C4-2B (cell line): Measurements from ENCODE around the gene ADD1.

ENCODE experiments used
- H3K27ac ChIP-seq: fragments of 450-650 bp; 2 replicates; pipeline ENCODE4 v1.5.1; 2017
- ZFX ChIP-seq: fragments of 450-650 bp; IDR thresholded peaks from 2 replicates; pipeline ENCODE4 v1.6.1; 2017
- TF ChIP-seq, protein P1 (sequence below): fragments of 450-650 bp; conservative IDR thresholded peaks from 2 replicates; pipeline ENCODE4 v1.5.1; 2017; ENCODE audit warnings: mild to moderate bottlenecking

Gene ADD1

DNA sequence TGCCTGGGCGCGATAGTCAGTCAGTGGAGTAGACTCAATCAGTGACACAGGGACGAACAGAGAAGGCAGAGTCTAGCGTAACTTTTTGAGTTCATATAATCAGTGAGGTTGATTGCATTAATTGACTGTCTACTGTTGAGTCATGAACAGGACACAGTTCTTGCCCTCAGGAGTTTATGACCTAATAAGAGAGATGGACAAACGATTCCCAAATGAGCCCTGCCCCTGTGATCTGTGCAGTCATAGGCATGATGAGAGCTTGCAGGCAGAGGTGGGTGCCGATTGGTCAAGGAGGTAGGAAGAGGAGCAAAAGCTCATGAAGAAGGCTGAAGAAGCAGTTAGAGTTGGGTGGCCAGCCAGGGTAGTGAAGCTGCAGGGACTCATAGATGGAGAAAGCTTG is 57.1 kb downstream of the ADD1 start:
- TF ChIP-seq, protein P1, sequence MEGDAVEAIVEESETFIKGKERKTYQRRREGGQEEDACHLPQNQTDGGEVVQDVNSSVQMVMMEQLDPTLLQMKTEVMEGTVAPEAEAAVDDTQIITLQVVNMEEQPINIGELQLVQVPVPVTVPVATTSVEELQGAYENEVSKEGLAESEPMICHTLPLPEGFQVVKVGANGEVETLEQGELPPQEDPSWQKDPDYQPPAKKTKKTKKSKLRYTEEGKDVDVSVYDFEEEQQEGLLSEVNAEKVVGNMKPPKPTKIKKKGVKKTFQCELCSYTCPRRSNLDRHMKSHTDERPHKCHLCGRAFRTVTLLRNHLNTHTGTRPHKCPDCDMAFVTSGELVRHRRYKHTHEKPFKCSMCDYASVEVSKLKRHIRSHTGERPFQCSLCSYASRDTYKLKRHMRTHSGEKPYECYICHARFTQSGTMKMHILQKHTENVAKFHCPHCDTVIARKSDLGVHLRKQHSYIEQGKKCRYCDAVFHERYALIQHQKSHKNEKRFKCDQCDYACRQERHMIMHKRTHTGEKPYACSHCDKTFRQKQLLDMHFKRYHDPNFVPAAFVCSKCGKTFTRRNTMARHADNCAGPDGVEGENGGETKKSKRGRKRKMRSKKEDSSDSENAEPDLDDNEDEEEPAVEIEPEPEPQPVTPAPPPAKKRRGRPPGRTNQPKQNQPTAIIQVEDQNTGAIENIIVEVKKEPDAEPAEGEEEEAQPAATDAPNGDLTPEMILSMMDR, result no peak
- no peak for TF ChIP-seq ZFX

DNA sequence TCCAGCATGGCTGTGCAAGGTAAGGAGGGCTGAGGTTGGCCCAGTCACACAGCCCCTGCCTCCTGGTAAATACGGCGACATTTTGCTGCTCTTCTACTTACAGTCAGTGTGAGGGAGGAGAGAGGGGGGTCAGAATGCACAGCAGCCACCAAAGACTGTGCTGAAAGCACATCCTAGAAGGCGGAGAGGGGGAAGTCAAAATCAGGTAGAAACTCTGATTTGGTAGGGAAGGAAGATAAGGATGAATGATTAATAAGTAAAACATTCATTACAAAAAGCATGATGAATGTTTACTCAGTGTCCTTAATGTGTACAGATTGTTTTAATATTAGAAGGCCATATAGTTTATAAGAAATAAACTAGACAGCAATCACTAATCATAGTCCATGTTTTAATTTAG is 57.5 kb downstream of the ADD1 start:
- no peak overlapping the region for H3K27ac ChIP-seq
- no peak for TF ChIP-seq ZFX
- TF ChIP-seq, protein P1, result no peak

More for the DNA sequence above, 57.1 kb downstream of the ADD1 start:
- H3K27ac ChIP-seq, result no peak overlapping the region

DNA sequence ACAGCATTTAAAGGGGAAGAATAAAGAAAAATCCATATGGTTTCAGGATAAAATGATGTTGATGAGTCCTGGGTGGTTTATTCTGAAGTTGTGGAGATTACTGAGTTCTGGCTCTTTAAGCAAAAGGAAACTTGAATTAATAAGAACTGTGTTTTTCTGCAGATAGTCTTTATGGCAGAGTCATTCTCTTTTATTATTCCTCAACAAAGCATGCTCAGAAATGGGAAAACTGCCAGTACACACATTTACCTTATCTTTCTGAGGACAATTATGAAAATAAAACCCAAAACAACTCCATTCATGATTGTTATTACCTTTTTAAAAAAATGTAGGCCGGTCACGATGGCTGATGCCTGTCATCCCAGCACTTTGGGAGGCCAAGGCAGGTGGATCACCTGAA is 58.5 kb downstream of the ADD1 start:
- TF ChIP-seq ZFX, result no peak
- TF ChIP-seq, protein P1, result no peak
- no peak overlapping the region for H3K27ac ChIP-seq

DNA sequence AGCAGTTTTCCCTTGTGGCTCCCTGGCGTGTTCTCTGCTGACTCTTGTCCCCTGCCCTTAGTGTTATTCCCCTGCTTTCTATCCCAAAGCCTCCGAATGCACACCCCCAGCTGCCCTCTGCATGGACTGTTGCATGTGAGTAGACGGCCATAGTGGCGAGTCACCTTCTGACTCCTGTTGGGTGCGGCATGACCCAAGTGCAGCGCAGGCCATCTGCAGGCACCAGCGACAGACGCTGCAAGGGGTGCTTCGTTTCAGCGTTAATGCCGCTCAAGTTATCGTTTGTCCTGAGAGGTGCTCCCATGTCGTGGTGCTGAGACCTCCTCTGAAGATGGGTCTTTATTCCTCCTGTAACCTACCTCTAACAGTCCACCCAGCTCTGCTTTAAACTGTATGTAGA is 61.9 kb downstream of the ADD1 start:
- TF ChIP-seq, protein P1, result no peak
- no peak for TF ChIP-seq ZFX
- H3K27ac ChIP-seq, result no peak overlapping the region

DNA sequence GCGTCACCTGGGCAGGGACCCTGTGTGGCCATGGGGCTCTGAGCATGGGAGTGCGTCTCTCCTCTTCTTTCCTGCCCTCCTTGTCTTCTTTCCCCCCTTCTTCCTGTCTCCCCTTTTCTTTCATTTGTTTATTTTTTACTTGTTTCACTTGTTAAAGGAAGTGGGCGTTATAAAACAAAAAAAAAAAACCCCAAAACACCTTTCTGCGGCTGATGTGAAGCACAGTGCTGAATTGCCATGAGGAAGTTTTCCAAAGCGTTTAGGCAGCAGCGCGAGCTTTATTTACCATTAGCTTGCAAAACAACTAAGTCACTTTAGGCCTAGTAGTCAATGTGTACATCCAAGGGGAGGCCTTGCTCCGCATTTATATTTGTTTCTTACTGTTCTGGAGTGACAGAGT is 62.6 kb downstream of the ADD1 start:
- no peak overlapping the region for H3K27ac ChIP-seq
- TF ChIP-seq, protein P1, result no peak
- no peak for TF ChIP-seq ZFX

DNA sequence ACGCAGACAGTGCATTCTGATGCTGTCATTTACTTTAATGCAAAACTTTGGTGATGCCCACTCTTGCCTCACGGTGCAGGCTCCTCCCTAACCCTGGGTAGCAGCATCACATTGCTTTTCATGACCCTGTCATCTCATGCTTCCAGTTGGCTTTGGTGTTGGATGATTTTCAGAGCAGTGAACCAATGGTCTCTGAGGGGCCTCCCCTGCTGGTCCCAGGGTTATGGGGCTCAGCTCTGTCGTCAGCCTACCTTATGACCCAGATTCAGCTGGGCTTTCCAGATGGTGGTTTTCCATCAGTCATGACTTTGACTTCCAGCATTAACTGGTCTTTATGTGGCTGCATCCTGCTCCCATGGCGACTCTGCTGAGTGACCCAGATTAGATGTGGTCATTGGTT is 63.6 kb downstream of the ADD1 start:
- TF ChIP-seq, protein P1, result no peak
- no peak for TF ChIP-seq ZFX
- H3K27ac ChIP-seq, result peak overlapping the region; percentile 84

DNA sequence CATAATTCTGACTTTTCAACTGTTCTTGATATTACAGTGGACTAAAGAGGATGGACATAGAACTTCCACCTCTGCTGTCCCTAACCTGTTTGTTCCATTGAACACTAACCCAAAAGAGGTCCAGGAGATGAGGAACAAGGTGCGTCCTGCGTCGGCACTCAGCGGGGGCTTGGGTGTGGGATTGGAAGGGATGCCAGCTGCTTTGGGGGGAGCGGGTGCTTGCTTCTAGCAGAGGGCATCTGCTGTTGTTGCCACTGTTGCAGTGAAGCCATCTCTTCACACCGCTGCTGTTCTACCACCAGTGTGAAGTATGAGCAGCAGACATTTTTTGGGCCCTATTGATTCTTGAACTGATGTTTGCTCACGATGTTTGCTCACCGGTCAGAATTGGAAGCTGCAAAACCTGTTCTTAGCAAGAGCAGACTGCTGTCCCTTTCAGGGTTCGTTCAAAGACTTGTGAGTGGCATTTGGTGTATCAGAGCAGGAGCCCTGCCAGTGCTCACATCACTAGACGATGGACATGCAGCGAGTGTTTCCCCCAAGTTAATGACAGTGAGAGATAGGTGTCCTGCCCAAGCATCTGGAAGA is 64.2 kb downstream of the ADD1 start:
- TF ChIP-seq, protein P1, result no peak
- no peak for TF ChIP-seq ZFX
- H3K27ac ChIP-seq, result peak overlapping the region; percentile 84
